HepG2 (cell line): ENCODE data around the gene AAMP. TPM values are rescaled to one million over a fixed set of nuclear protein-coding genes. Genes with fewer than 3 reads are reported as not detected.
A peak's percentile ranks its signal among the peaks of the same experiment; 100 is the strongest.

ENCODE experiments used
- BCL3 ChIP-seq: sonication (generic); formaldehyde crosslinking; IDR thresholded peaks from 2 replicates; pipeline ENCODE4 v1.5.1; 2020; ENCODE audit warnings: mild to moderate bottlenecking, missing genetic modification reagents, moderate library complexity
- BRCA1 ChIP-seq: sonication (generic); formaldehyde crosslinking; IDR thresholded peaks from 2 replicates; pipeline ENCODE4 v1.4.0; 2020; ENCODE audit warnings: missing genetic modification reagents
- MIER3 ChIP-seq: IDR thresholded peaks from 2 replicates; pipeline ENCODE4 v1.6.1; 2016; ENCODE audit warnings: missing compliant biosample characterization, borderline replicate concordance
- NR3C1 ChIP-seq: sonication (generic); formaldehyde crosslinking; IDR thresholded peaks from 2 replicates; pipeline ENCODE4 v1.4.0; 2020; ENCODE audit warnings: missing genetic modification reagents
- RNF2 ChIP-seq: fragments of 450-650 bp; conservative IDR thresholded peaks from 2 replicates; pipeline ENCODE4 v1.6.1; 2016; ENCODE audit warnings: low read depth
- TMF1 ChIP-seq: sonication (generic); formaldehyde crosslinking; IDR thresholded peaks from 2 replicates; pipeline ENCODE4 v1.8.1; 2022; ENCODE audit warnings: low read depth, missing genetic modification reagents
- ZNF230 ChIP-seq: sonication (generic); formaldehyde crosslinking; IDR thresholded peaks from 2 replicates; pipeline ENCODE4 v1.4.0; 2020; ENCODE audit warnings: mild to moderate bottlenecking, missing genetic modification reagents
- ZNF264 ChIP-seq: sonication (generic); formaldehyde crosslinking; IDR thresholded peaks from 2 replicates; pipeline ENCODE4 v1.4.0; 2020; ENCODE audit warnings: missing genetic modification reagents
- ZNF512 ChIP-seq: sonication (generic); formaldehyde crosslinking; IDR thresholded peaks from 2 replicates; pipeline ENCODE4 v1.4.0; 2020; ENCODE audit warnings: mild to moderate bottlenecking, missing genetic modification reagents
- polyA plus RNA-seq, 8 experiments: library from polyadenylated mRNA; depleted of rRNA in 3 of 8; stranded (reverse) in 7 of 8; unstranded in 1 of 8; fragments of >200 nt; fragmentation: Illumina TruSeq in 4 of 8; extraction: Trizol in 4 of 8; gene quantifications; 2 replicates each; pipeline versions ENCODE4 v1.2.1 to v1.2.3, GENCODE V29; 2011 to 2016; ENCODE audit warnings: low read depth in 4 of 8, missing spikeins in 1 of 8, mixed read lengths in 1 of 8; ENCODE audit not compliant: insufficient read depth in 1 of 8
- total RNA-seq, 5 experiments: library from RNA; depleted of rRNA; stranded (reverse); fragments of >200 nt; fragmentation: Illumina TruSeq; extraction: Trizol; gene quantifications; 2 replicates each; pipeline ENCODE4 v1.2.3, GENCODE V29; 2016; ENCODE audit warnings: low read depth in 1 of 5

Gene AAMP
- total and polyA plus RNA-seq, 2 of the 13 experiments (the other 11 are each of a cell fraction or from before 2014, with no cell fraction given) = 110 to 186 TPM

- TF ChIP-seq BCL3 (CRISPR knock-in tag) (peak; percentile 36; the same call in 1 of the 2 replicates), BRCA1 (CRISPR knock-in tag) (0 out of 2 replicates have a peak, but pooled peaks have one; percentile 41), RNF2 (0 out of 2 replicates have a peak, but pooled peaks have one; percentile 29), ZNF512 (CRISPR knock-in tag) (0 out of 2 replicates have a peak, but pooled peaks have one; percentile 22), TMF1 (CRISPR knock-in tag) (no peak), NR3C1 (CRISPR knock-in tag) (no peak), ZNF230 (0 out of 2 replicates have a peak, but pooled peaks have one; percentile 34), MIER3 (CRISPR knock-in tag) (peak; percentile 26; the same call in 1 of the 2 replicates), ZNF264 (peak; percentile 83; the same call in 1 of the 2 replicates)
These were observed 5.0 kb downstream of the AAMP start (continued) for GRCh38 chr2:218264773-218265561.
